A549 (cell line): ENCODE results near the gene PHF24. TPM values are rescaled to one million over a fixed set of nuclear protein-coding genes. Genes with fewer than 3 reads are reported as not detected.
"Not testable (repeated sequence)": the region's sequence is repeated elsewhere in the genome, so short reads cannot be mapped to it uniquely, and the experiment has no call there.

Experiments used
- ATAC-seq, 2 experiments: fragments of 200-7000 bp in 1 of 2; fragments of >200 bp in 1 of 2; cut with Nextera tagmentation in 1 of 2; cut with Tn5 transposase in 1 of 2; 3 replicates each; pipeline versions ENCODE4 v1.8.0 to v1.9.1; 2018 to 2020; ENCODE audit warnings: mild to moderate bottlenecking in 1 of 2, moderate library complexity in 1 of 2
- CTCF ChIA-PET: fragments of 300-600 bp; sonication (Branson Sonifier 250); formaldehyde crosslinking; extraction: SDS; loops from one replicate; lab custom pipeline; 2021; ENCODE audit warnings: antibody characterized with exemption, inconsistent platforms; lab: Yijun Ruan, JAX
- POLR2A ChIA-PET: fragments of 350-600 bp; formaldehyde crosslinking; extraction: SDS; loops from one replicate; lab custom pipeline; 2021; ENCODE audit warnings: antibody characterized with exemption, inconsistent platforms; lab: Yijun Ruan, JAX
- DNase-seq, 2 experiments: peaks; one replicate each; pipeline versions ENCODE4 v3.0.0 to v3.0.0-alpha.2; 2011 to 2016; ENCODE audit warnings: low read depth in 1 of 2, low spot score in 1 of 2
- FAIRE-seq: peaks from 2 replicates; lab custom pipeline; 2011; peaks lifted over from hg19 to GRCh38; lab: Jason Lieb, UNC
- H3K27ac ChIP-seq, 2 experiments: fragments of >200 bp; sonication (Bioruptor Twin); formaldehyde crosslinking; 3 replicates each; pipeline ENCODE4 v1.5.1; 2016 to 2017
- H3K4me1 ChIP-seq: fragments of >200 bp; sonication (Bioruptor Twin); formaldehyde crosslinking; 3 replicates; pipeline ENCODE4 v1.6.1; 2016
- H3K4me2 ChIP-seq: fragments of >200 bp; sonication (Bioruptor Twin); formaldehyde crosslinking; 3 replicates; pipeline ENCODE4 v1.6.1; 2016
- H3K4me3 ChIP-seq: fragments of >200 bp; sonication (Bioruptor Twin); formaldehyde crosslinking; 3 replicates; pipeline ENCODE4 v1.5.1; 2016
- H3K9me3 ChIP-seq: fragments of >200 bp; sonication (Bioruptor Twin); formaldehyde crosslinking; 3 replicates; pipeline ENCODE4 v1.6.1; 2016
- ATOH8 ChIP-seq: fragments of 250-450 bp; sonication (Bioruptor Pico); IDR thresholded peaks from 2 replicates; pipeline ENCODE4 v1.5.0; 2020; ENCODE audit warnings: low read depth, mild to moderate bottlenecking, moderate library complexity
- CBX2 ChIP-seq: fragments of 200-600 bp; sonication (generic); IDR thresholded peaks from 2 replicates; pipeline ENCODE4 v1.6.1; 2016; ENCODE audit warnings: low read depth, mild to moderate bottlenecking, borderline replicate concordance
- CBX8 ChIP-seq: fragments of 200-600 bp; sonication (generic); IDR thresholded peaks from 2 replicates; pipeline ENCODE4 v1.6.1; 2016
- CEBPB ChIP-seq, 2 experiments: fragments of >200 bp in 1 of 2; sonication (Bioruptor Twin) in 1 of 2; formaldehyde crosslinking in 1 of 2; IDR thresholded peaks; 2 replicates each; pipeline ENCODE4 v1.6.1; 2012 to 2016
- E2F6 ChIP-seq: IDR thresholded peaks from 2 replicates; pipeline ENCODE4 v1.6.1; 2012; ENCODE audit warnings: low read depth, borderline replicate concordance
- EHF ChIP-seq: fragments of 250-450 bp; sonication (Bioruptor Pico); IDR thresholded peaks from 2 replicates; pipeline ENCODE4 v1.5.0; 2020; ENCODE audit warnings: mild to moderate bottlenecking
- FOSL2 ChIP-seq, 2 experiments: fragments of 450-650 bp in 1 of 2; fragments of >200 bp in 1 of 2; sonication (Bioruptor Twin) in 1 of 2; formaldehyde crosslinking; IDR thresholded peaks; 2 replicates each; pipeline versions ENCODE4 v1.5.0 to v1.6.1; 2016 to 2020; ENCODE audit warnings: mild to moderate bottlenecking in 1 of 2, moderate library complexity in 1 of 2
- GATA3 ChIP-seq: IDR thresholded peaks from 2 replicates; pipeline ENCODE4 v1.6.1; 2012; ENCODE audit warnings: borderline replicate concordance
- HEYL ChIP-seq: fragments of 250-450 bp; sonication (Bioruptor Pico); IDR thresholded peaks from 2 replicates; pipeline ENCODE4 v1.8.0; 2021; ENCODE audit warnings: mild to moderate bottlenecking, moderate library complexity
- JUN ChIP-seq, 2 experiments: fragments of >200 bp; sonication (Bioruptor Twin); formaldehyde crosslinking; IDR thresholded peaks; 2 replicates in 1 of 2; 3 replicates in 1 of 2; pipeline ENCODE4 v1.6.1; 2016 to 2017
- JUNB ChIP-seq: fragments of >200 bp; sonication (Bioruptor Twin); formaldehyde crosslinking; IDR thresholded peaks from 2 replicates; pipeline ENCODE4 v1.6.1; 2016
- KDM1A ChIP-seq: fragments of 200-600 bp; sonication (generic); IDR thresholded peaks from 2 replicates; pipeline ENCODE4 v1.6.1; 2016; ENCODE audit warnings: low read depth, mild to moderate bottlenecking
- KDM5A ChIP-seq: fragments of 200-600 bp; sonication (generic); IDR thresholded peaks from 2 replicates; pipeline ENCODE4 v1.6.1; 2016; ENCODE audit warnings: antibody characterized with exemption, mild to moderate bottlenecking
- MAFK ChIP-seq: fragments of 450-650 bp; IDR thresholded peaks from 2 replicates; pipeline ENCODE4 v1.6.1; 2014; ENCODE audit not compliant: partially characterized antibody
- MYC ChIP-seq: IDR thresholded peaks from 2 replicates; pipeline ENCODE4 v1.6.1; 2012; ENCODE audit warnings: mild to moderate bottlenecking, inconsistent platforms, low read length, improper control_type of control experiment, borderline replicate concordance
- NPAS2 ChIP-seq: fragments of 250-450 bp; sonication (Bioruptor Pico); IDR thresholded peaks from 2 replicates; pipeline ENCODE4 v1.8.0; 2022; ENCODE audit warnings: mild to moderate bottlenecking, moderate library complexity, borderline replicate concordance
- PHF8 ChIP-seq: fragments of 200-600 bp; sonication (generic); IDR thresholded peaks from 2 replicates; pipeline ENCODE4 v1.6.1; 2016; ENCODE audit warnings: low read depth, mild to moderate bottlenecking, antibody characterized with exemption, moderate library complexity, borderline replicate concordance
- POLR2A ChIP-seq: IDR thresholded peaks from 2 replicates; pipeline ENCODE4 v1.6.1; 2012; ENCODE audit warnings: mild to moderate bottlenecking, low read length
- POLR2AphosphoS2 ChIP-seq: conservative IDR thresholded peaks from 2 replicates; pipeline ENCODE4 v1.6.1; 2012; ENCODE audit warnings: low read length, improper control_type of control experiment, inconsistent platforms
- RAD21 ChIP-seq, 2 experiments: fragments of >200 bp in 1 of 2; sonication (Bioruptor Twin) in 1 of 2; formaldehyde crosslinking in 1 of 2; IDR thresholded peaks in 1 of 2; conservative IDR thresholded peaks in 1 of 2; 2 replicates in 1 of 2; 3 replicates in 1 of 2; pipeline ENCODE4 v1.6.1; 2012 to 2018; ENCODE audit warnings: inconsistent platforms in 1 of 2
- SMC3 ChIP-seq: fragments of >200 bp; sonication (Bioruptor Twin); formaldehyde crosslinking; IDR thresholded peaks from 3 replicates; pipeline ENCODE4 v1.6.1; 2018; ENCODE audit warnings: inconsistent platforms
- ZFP36 ChIP-seq: fragments of 450-650 bp; IDR thresholded peaks from 2 replicates; pipeline ENCODE4 v1.6.1; 2014; ENCODE audit warnings: borderline replicate concordance; ENCODE audit not compliant: partially characterized antibody
- ZSCAN20 ChIP-seq: fragments of 250-450 bp; sonication (Bioruptor Pico); IDR thresholded peaks from 2 replicates; pipeline ENCODE4 v1.8.0; 2022; ENCODE audit warnings: mild to moderate bottlenecking, moderate library complexity
- WGBS: methylation state at CpG from one replicate; pipeline ENCODE4 v1.1.6; 2017; ENCODE audit errors: missing lambda C conversion rate; 5-methylcytosine and 5-hydroxymethylcytosine counted together
- polyA plus RNA-seq, 4 experiments: library from polyadenylated mRNA; depleted of rRNA in 3 of 4; stranded (reverse); fragments of >200 nt; fragmentation: RNase III in 1 of 4; extraction: RNeasy Plus Mini Kit Qiagen cat#74134 plus additional on column Dnase treatment in 1 of 4; gene quantifications; 2 replicates in 3 of 4; 3 replicates in 1 of 4; pipeline ENCODE4 v1.2.3, GENCODE V29; 2011 to 2017
- TF ChIP-seq, protein P1 (sequence below): fragments of >200 bp; sonication (Bioruptor Twin); formaldehyde crosslinking; IDR thresholded peaks from 3 replicates; pipeline ENCODE4 v1.5.1; 2016

Gene PHF24
- polyA plus RNA-seq, 2 of the 4 experiments (the other 2 are of a cell fraction): not detected

GRCh38 chr9:35014517-35014916 lies 56.4 kb downstream of the PHF24 start:
- Histone ChIP-seq H3K9me3 (peaks cover 13% of the 10 kb centered on the region), H3K27ac (no peak overlapping the region), H3K4me1 (no peaks in the 10 kb centered on the region), H3K4me2 (no peak overlapping the region), H3K4me3 (no peak overlapping the region)
- 29% methylated on average over 2 of the region's 2 CpGs for WGBS
- POLR2A ChIA-PET: no interaction called here
- DNase-seq (no peak), FAIRE-seq (no peak), ATAC-seq (no peak)
- CTCF ChIA-PET: no interaction called here
- TF ChIP-seq ZFP36: no peak
- no peak for TF ChIP-seq EHF (CRISPR knock-in tag)
- no peak for TF ChIP-seq JUN (IDR thresholded peaks at IDR 0.05)
- no peak for TF ChIP-seq ZSCAN20 (CRISPR knock-in tag)
- TF ChIP-seq, protein P1, sequence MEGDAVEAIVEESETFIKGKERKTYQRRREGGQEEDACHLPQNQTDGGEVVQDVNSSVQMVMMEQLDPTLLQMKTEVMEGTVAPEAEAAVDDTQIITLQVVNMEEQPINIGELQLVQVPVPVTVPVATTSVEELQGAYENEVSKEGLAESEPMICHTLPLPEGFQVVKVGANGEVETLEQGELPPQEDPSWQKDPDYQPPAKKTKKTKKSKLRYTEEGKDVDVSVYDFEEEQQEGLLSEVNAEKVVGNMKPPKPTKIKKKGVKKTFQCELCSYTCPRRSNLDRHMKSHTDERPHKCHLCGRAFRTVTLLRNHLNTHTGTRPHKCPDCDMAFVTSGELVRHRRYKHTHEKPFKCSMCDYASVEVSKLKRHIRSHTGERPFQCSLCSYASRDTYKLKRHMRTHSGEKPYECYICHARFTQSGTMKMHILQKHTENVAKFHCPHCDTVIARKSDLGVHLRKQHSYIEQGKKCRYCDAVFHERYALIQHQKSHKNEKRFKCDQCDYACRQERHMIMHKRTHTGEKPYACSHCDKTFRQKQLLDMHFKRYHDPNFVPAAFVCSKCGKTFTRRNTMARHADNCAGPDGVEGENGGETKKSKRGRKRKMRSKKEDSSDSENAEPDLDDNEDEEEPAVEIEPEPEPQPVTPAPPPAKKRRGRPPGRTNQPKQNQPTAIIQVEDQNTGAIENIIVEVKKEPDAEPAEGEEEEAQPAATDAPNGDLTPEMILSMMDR: no peak
- TF ChIP-seq NPAS2 (CRISPR knock-in tag): no peak
- no peak for TF ChIP-seq CBX2
- TF ChIP-seq MAFK: no peak
- TF ChIP-seq MYC: no peak
- no peak for TF ChIP-seq FOSL2 (IDR thresholded peaks at IDR 0.05)
- TF ChIP-seq FOSL2 (CRISPR knock-in tag; IDR thresholded peaks at IDR 0.05): no peak
- TF ChIP-seq RAD21 (conservative IDR thresholded peaks at IDR 0.05 in 1 of 2, IDR thresholded peaks at IDR 0.05 in 1 of 2): no peak
- no peak for TF ChIP-seq ATOH8 (CRISPR knock-in tag)
- no peak for TF ChIP-seq JUNB
- TF ChIP-seq CEBPB (IDR thresholded peaks at IDR 0.05): no peak
- no peak for TF ChIP-seq KDM1A
- no peak for TF ChIP-seq CBX8

GRCh38 chr9:35023443-35023842 lies 65.4 kb downstream of the PHF24 start:
- H3K27ac ChIP-seq, ATAC-seq, H3K4me2 ChIP-seq, FAIRE-seq, H3K9me3 ChIP-seq, DNase-seq, H3K4me3 ChIP-seq, POLR2A ChIA-PET: not testable (repeated sequence)
- WGBS: 94% methylated on average over 5 of the region's 5 CpGs
- H3K4me1 ChIP-seq: peaks cover 22% of the 10 kb centered on the region
- CTCF ChIA-PET: interaction anchor here (1.2 to 1.4 kb wide), 2 partner anchors 22 to 29 kb away, joined by 3 read pairs; no protein-coding TSS in a partner anchor

- no peak for FAIRE-seq
- CTCF ChIA-PET: interaction anchor here (0.5 to 5.4 kb wide), 4 partner anchors 17 to 600 kb away, joined by 3 to 26 read pairs (median 4); no protein-coding TSS in a partner anchor
- H3K9me3 ChIP-seq: 0 out of 3 replicates have a peak, but pooled peaks cover 10% of the 10 kb centered on the region
- WGBS: 88% methylated on average over 3 of the region's 3 CpGs
- peak; percentile 36 to 62; a peak in 4 of 6 replicates for ATAC-seq
- peaks cover 22% of the 10 kb centered on the region for H3K4me1 ChIP-seq
- peak overlapping the region; percentile 28 to 77; a peak in 3 of 6 replicates for H3K27ac ChIP-seq
- POLR2A ChIA-PET: interaction anchor here (3.5 kb wide), 1 partner anchor 45 kb away, joined by 16 read pairs; the partner anchor contains the start of gene VCP
- TF ChIP-seq HEYL (CRISPR knock-in tag) (no peak), JUN (IDR thresholded peaks at IDR 0.05) (no peak), SMC3 (no peak), FOSL2 (IDR thresholded peaks at IDR 0.05) (no peak), FOSL2 (CRISPR knock-in tag; IDR thresholded peaks at IDR 0.05) (no peak), KDM5A (no peak), GATA3 (no peak), CEBPB (IDR thresholded peaks at IDR 0.05) (no peak), PHF8 (no peak), E2F6 (no peak), POLR2AphosphoS2 (no peak), MAFK (no peak), POLR2A (no peak), JUNB (no peak)
- TF ChIP-seq, protein P1: no peak
- no peak for DNase-seq
- H3K4me3 ChIP-seq: no peak overlapping the region
- H3K4me2 ChIP-seq: peak overlapping the region; percentile 57
These were observed 68.6 kb downstream of the PHF24 start for GRCh38 chr9:35026671-35027070.
